HepG2 (cell line): ENCODE measurements around the gene C1orf115. TPM values are rescaled to one million over a fixed set of nuclear protein-coding genes. Genes with fewer than 3 reads are reported as not detected.

Experiments used
- CHCHD3 ChIP-seq: sonication (generic); formaldehyde crosslinking; IDR thresholded peaks from 2 replicates; pipeline ENCODE4 v1.8.0; 2022; ENCODE audit warnings: mild to moderate bottlenecking, missing genetic modification reagents, moderate library complexity
- CREB3 ChIP-seq: sonication (generic); formaldehyde crosslinking; IDR thresholded peaks from 2 replicates; pipeline ENCODE4 v1.5.0; 2020; ENCODE audit warnings: missing genetic modification reagents
- CSRNP1 ChIP-seq: sonication (generic); formaldehyde crosslinking; IDR thresholded peaks from 2 replicates; pipeline ENCODE4 v1.8.1; 2023; ENCODE audit warnings: mild to moderate bottlenecking, missing genetic modification reagents
- GLI4 ChIP-seq: sonication (generic); formaldehyde crosslinking; IDR thresholded peaks from 2 replicates; pipeline ENCODE4 v1.5.1; 2020; ENCODE audit warnings: missing genetic modification reagents, mild to moderate bottlenecking, moderate library complexity, borderline replicate concordance
- MBNL3 ChIP-seq: fragments of 250-450 bp; sonication (Bioruptor Pico); conservative IDR thresholded peaks from 2 replicates; pipeline ENCODE4 v1.8.0; 2022; ENCODE audit warnings: mild to moderate bottlenecking, inconsistent platforms
- SIX1 ChIP-seq: sonication (generic); formaldehyde crosslinking; IDR thresholded peaks from 2 replicates; pipeline ENCODE4 v1.4.0; 2020; ENCODE audit warnings: missing genetic modification reagents, borderline replicate concordance
- TEAD3 ChIP-seq: optimal IDR thresholded peaks from 2 replicates; pipeline ENCODE3; 2016; ENCODE audit warnings: borderline replicate concordance
- ZBTB37 ChIP-seq: sonication (generic); formaldehyde crosslinking; IDR thresholded peaks from 2 replicates; pipeline ENCODE4 v1.4.0; 2020; ENCODE audit warnings: mild to moderate bottlenecking, missing genetic modification reagents
- ZKSCAN1 ChIP-seq: fragments of 150-350 bp; IDR thresholded peaks from 2 replicates; pipeline ENCODE4 v1.6.1; 2014; ENCODE audit warnings: low read length
- ZMYM4 ChIP-seq: sonication (generic); formaldehyde crosslinking; IDR thresholded peaks from 2 replicates; pipeline ENCODE4 v1.8.1; 2023; ENCODE audit warnings: mild to moderate bottlenecking, missing genetic modification reagents
- ZNF260 ChIP-seq: sonication (generic); formaldehyde crosslinking; IDR thresholded peaks from 2 replicates; pipeline ENCODE4 v1.4.0; 2020; ENCODE audit warnings: missing genetic modification reagents, low read depth, mild to moderate bottlenecking, borderline replicate concordance
- ZNF614 ChIP-seq: IDR thresholded peaks from 2 replicates; pipeline ENCODE4 v1.6.1; 2018; ENCODE audit warnings: missing biosample characterization, missing genetic modification reagents, inconsistent platforms, borderline replicate concordance
- ZNF639 ChIP-seq: conservative IDR thresholded peaks from 2 replicates; pipeline ENCODE4 v1.6.1; 2018; ENCODE audit warnings: missing genetic modification reagents
- ZNF720 ChIP-seq: sonication (generic); formaldehyde crosslinking; IDR thresholded peaks from 2 replicates; pipeline ENCODE4 v1.4.0; 2020; ENCODE audit warnings: missing genetic modification reagents
- ZNF792 ChIP-seq: IDR thresholded peaks from 2 replicates; pipeline ENCODE4 v1.6.1; 2016
- polyA plus RNA-seq, 8 experiments: library from polyadenylated mRNA; depleted of rRNA in 3 of 8; stranded (reverse) in 7 of 8; unstranded in 1 of 8; fragments of >200 nt; fragmentation: Illumina TruSeq in 4 of 8; extraction: Trizol in 4 of 8; gene quantifications; 2 replicates each; pipeline versions ENCODE4 v1.2.1 to v1.2.3, GENCODE V29; 2011 to 2016; ENCODE audit warnings: low read depth in 4 of 8, missing spikeins in 1 of 8, mixed read lengths in 1 of 8; ENCODE audit not compliant: insufficient read depth in 1 of 8
- total RNA-seq, 5 experiments: library from RNA; depleted of rRNA; stranded (reverse); fragments of >200 nt; fragmentation: Illumina TruSeq; extraction: Trizol; gene quantifications; 2 replicates each; pipeline ENCODE4 v1.2.3, GENCODE V29; 2016; ENCODE audit warnings: low read depth in 1 of 5
- TF ChIP-seq, protein P1 (sequence below): IDR thresholded peaks from 2 replicates; pipeline ENCODE4 v1.6.1; 2016; ENCODE audit warnings: low read depth, borderline replicate concordance
- TF ChIP-seq, protein P2 (sequence below): sonication (generic); formaldehyde crosslinking; IDR thresholded peaks from 2 replicates; pipeline ENCODE4 v1.4.0; 2020; ENCODE audit warnings: missing genetic modification reagents, borderline replicate concordance
- TF ChIP-seq, protein P3 (sequence below): sonication (generic); formaldehyde crosslinking; IDR thresholded peaks from 2 replicates; pipeline ENCODE4 v1.4.0; 2020; ENCODE audit warnings: missing genetic modification reagents

C1orf115 gene
- total and polyA plus RNA-seq, 2 of the 13 experiments (the other 11 are each of a cell fraction or from before 2014, with no cell fraction given), result 25.2 to 85.9 TPM

GRCh38 chr1:220698607-220699016 is 8.4 kb downstream of the C1orf115 start (continued):
- TF ChIP-seq CSRNP1, result no peak
- no peak for TF ChIP-seq CREB3 (CRISPR knock-in tag)
- peak; percentile 58; the same call in 1 of the 2 replicates for TF ChIP-seq SIX1
- TF ChIP-seq, protein P1, sequence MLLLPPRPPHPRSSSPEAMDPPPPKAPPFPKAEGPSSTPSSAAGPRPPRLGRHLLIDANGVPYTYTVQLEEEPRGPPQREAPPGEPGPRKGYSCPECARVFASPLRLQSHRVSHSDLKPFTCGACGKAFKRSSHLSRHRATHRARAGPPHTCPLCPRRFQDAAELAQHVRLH (CRISPR knock-in tag), result no peak
- no peak for TF ChIP-seq ZNF792 (CRISPR knock-in tag)
- no peak for TF ChIP-seq ZNF614
- peak; percentile 33; the same call in 1 of the 2 replicates for TF ChIP-seq ZMYM4 (CRISPR knock-in tag)
- TF ChIP-seq, protein P2, sequence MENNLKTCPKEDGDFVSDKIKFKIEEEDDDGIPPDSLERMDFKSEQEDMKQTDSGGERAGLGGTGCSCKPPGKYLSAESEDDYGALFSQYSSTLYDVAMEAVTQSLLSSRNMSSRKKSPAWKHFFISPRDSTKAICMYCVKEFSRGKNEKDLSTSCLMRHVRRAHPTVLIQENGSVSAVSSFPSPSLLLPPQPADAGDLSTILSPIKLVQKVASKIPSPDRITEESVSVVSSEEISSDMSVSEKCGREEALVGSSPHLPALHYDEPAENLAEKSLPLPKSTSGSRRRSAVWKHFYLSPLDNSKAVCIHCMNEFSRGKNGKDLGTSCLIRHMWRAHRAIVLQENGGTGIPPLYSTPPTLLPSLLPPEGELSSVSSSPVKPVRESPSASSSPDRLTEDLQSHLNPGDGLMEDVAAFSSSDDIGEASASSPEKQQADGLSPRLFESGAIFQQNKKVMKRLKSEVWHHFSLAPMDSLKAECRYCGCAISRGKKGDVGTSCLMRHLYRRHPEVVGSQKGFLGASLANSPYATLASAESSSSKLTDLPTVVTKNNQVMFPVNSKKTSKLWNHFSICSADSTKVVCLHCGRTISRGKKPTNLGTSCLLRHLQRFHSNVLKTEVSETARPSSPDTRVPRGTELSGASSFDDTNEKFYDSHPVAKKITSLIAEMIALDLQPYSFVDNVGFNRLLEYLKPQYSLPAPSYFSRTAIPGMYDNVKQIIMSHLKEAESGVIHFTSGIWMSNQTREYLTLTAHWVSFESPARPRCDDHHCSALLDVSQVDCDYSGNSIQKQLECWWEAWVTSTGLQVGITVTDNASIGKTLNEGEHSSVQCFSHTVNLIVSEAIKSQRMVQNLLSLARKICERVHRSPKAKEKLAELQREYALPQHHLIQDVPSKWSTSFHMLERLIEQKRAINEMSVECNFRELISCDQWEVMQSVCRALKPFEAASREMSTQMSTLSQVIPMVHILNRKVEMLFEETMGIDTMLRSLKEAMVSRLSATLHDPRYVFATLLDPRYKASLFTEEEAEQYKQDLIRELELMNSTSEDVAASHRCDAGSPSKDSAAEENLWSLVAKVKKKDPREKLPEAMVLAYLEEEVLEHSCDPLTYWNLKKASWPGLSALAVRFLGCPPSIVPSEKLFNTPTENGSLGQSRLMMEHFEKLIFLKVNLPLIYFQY (CRISPR knock-in tag), result no peak
- TF ChIP-seq TEAD3 (CRISPR knock-in tag), result no peak
- TF ChIP-seq ZNF260 (CRISPR knock-in tag), result no peak
- no peak for TF ChIP-seq ZBTB37 (CRISPR knock-in tag)
- TF ChIP-seq ZNF720 (CRISPR knock-in tag), result no peak
- TF ChIP-seq, protein P3, sequence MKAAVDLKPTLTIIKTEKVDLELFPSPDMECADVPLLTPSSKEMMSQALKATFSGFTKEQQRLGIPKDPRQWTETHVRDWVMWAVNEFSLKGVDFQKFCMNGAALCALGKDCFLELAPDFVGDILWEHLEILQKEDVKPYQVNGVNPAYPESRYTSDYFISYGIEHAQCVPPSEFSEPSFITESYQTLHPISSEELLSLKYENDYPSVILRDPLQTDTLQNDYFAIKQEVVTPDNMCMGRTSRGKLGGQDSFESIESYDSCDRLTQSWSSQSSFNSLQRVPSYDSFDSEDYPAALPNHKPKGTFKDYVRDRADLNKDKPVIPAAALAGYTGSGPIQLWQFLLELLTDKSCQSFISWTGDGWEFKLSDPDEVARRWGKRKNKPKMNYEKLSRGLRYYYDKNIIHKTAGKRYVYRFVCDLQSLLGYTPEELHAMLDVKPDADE (CRISPR knock-in tag), result no peak
- TF ChIP-seq ZKSCAN1, result no peak
- no peak for TF ChIP-seq GLI4 (CRISPR knock-in tag)
- no peak for TF ChIP-seq CHCHD3 (CRISPR knock-in tag)
- TF ChIP-seq ZNF639 (CRISPR knock-in tag), result no peak
- TF ChIP-seq MBNL3, result no peak
